Vagina (tissue), 2 donors: ENCODE measurements around the gene PLD5.

Experiments
- POLR2A ChIP-seq, 2 donors: fragments of 450-650 bp; IDR thresholded peaks; one replicate each; pipeline ENCODE4 v1.6.1; 2017; ENCODE audit warnings: antibody characterized with exemption in 2 of 2, mild to moderate bottlenecking in 2 of 2, moderate library complexity in 2 of 2
- POLR2AphosphoS5 ChIP-seq, 2 donors: sonication (generic); formaldehyde crosslinking; IDR thresholded peaks; one replicate each; pipeline ENCODE4 v1.9.0; 2017; ENCODE audit warnings: antibody characterized with exemption in 2 of 2, mild to moderate bottlenecking in 2 of 2, low read depth in 1 of 2; ENCODE audit not compliant: insufficient read depth in 1 of 2
- TF ChIP-seq, protein P1 (sequence below), 3 experiments: fragments of 450-650 bp in 2 of 3; fragments of 200-600 bp in 1 of 3; sonication (generic) in 1 of 3; IDR thresholded peaks; one replicate each; pipeline ENCODE4 v1.5.1; 2017 to 2019; ENCODE audit warnings: antibody characterized with exemption in 3 of 3, mild to moderate bottlenecking in 2 of 3, moderate library complexity in 2 of 3

DNA sequence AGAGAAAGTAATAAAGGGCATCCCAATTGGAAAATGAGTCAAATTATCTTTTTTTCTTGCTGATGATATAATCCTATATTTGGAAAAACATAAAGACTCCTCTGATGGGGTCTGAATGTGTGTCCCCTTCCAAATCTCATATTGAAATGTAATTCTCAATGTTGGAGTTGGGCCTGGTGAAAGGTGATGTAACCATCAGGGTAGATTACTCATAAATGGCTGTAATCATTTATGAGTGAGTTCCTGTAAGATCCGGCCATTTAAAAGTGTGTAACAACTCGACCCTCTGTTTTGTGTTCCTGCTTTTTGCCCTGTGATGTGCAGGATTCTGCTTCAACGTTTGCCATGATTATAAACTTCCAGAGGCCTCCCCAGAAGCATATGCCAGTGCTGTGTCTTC, 481.3 kb downstream of the PLD5 start:
- TF ChIP-seq POLR2AphosphoS5 (IDR thresholded peaks at IDR 0.05; ENCODE audit: insufficient read depth in 1 of 2, low read depth in 1 of 2) = no peak
- TF ChIP-seq, protein P1, sequence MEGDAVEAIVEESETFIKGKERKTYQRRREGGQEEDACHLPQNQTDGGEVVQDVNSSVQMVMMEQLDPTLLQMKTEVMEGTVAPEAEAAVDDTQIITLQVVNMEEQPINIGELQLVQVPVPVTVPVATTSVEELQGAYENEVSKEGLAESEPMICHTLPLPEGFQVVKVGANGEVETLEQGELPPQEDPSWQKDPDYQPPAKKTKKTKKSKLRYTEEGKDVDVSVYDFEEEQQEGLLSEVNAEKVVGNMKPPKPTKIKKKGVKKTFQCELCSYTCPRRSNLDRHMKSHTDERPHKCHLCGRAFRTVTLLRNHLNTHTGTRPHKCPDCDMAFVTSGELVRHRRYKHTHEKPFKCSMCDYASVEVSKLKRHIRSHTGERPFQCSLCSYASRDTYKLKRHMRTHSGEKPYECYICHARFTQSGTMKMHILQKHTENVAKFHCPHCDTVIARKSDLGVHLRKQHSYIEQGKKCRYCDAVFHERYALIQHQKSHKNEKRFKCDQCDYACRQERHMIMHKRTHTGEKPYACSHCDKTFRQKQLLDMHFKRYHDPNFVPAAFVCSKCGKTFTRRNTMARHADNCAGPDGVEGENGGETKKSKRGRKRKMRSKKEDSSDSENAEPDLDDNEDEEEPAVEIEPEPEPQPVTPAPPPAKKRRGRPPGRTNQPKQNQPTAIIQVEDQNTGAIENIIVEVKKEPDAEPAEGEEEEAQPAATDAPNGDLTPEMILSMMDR (IDR thresholded peaks at IDR 0.05) = no peak
- TF ChIP-seq POLR2A (IDR thresholded peaks at IDR 0.05) = no peak
